IMR-90 (cell line): ENCODE data around the gene LRP5. TPM values are rescaled to one million over a fixed set of nuclear protein-coding genes. Genes with fewer than 3 reads are reported as not detected.

Source experiments
- ATAC-seq: fragments of 200-7000 bp; cut with Tn5 transposase; 2 replicates; pipeline ENCODE4 v1.9.1; 2020; ENCODE audit warnings: low read depth, mild to moderate bottlenecking, moderate library complexity
- BruUV-seq: library from RNA; stranded (reverse); fragments of 400-500 nt; replicated peaks from 2 replicates; lab custom pipeline; 2021; lab: Mats Ljungman, UMichigan
- CTCF ChIA-PET: fragments of 300-600 bp; formaldehyde crosslinking; extraction: SDS; loops from one replicate; lab custom pipeline; 2021; ENCODE audit warnings: antibody characterized with exemption; lab: Yijun Ruan, JAX
- POLR2A ChIA-PET: fragments of 300-600 bp; sonication (Branson Sonifier 250); formaldehyde crosslinking; loops from one replicate; lab custom pipeline; 2022; ENCODE audit warnings: antibody characterized with exemption; ENCODE audit not compliant: unreplicated experiment; lab: Charles Lee
- DNase-seq: peaks from one replicate; pipeline ENCODE4 v3.0.0; 2013
- H2AFZ ChIP-seq: replicated peaks from 2 replicates; pipeline ENCODE3; 2013; ENCODE audit warnings: low read length, mild to moderate bottlenecking; ENCODE audit not compliant: poor library complexity
- H2AK5ac ChIP-seq: 2 replicates; pipeline ENCODE4 v1.6.1; 2013; ENCODE audit warnings: low read depth, low read length, inconsistent platforms
- H2AK9ac ChIP-seq: replicated peaks from 2 replicates; pipeline ENCODE3; 2013; ENCODE audit warnings: mild to moderate bottlenecking, low read depth, low read length, moderate library complexity; ENCODE audit not compliant: poor library complexity
- H2BK120ac ChIP-seq: 2 replicates; pipeline ENCODE4 v1.6.1; 2013; ENCODE audit warnings: low read depth, low read length, inconsistent platforms
- H2BK15ac ChIP-seq: 3 replicates; pipeline ENCODE4 v1.6.1; 2013; ENCODE audit warnings: low read depth, low read length, inconsistent platforms
- H2BK20ac ChIP-seq: 2 replicates; pipeline ENCODE4 v1.6.1; 2013; ENCODE audit warnings: low read depth, mild to moderate bottlenecking, inconsistent platforms, low read length, moderate library complexity
- H2BK5ac ChIP-seq: 2 replicates; pipeline ENCODE4 v1.6.1; 2013; ENCODE audit warnings: mild to moderate bottlenecking, low read depth, low read length, inconsistent platforms; ENCODE audit not compliant: poor library complexity, severe bottlenecking
- H3K14ac ChIP-seq: replicated peaks from 2 replicates; pipeline ENCODE4 v1.6.1; 2013; ENCODE audit warnings: low read depth, low read length, inconsistent platforms
- H3K18ac ChIP-seq: 2 replicates; pipeline ENCODE4 v1.6.1; 2013; ENCODE audit warnings: low read depth, low read length, control low read depth
- H3K23ac ChIP-seq: 2 replicates; pipeline ENCODE4 v1.6.1; 2013; ENCODE audit warnings: low read depth, low read length, inconsistent platforms
- H3K27ac ChIP-seq: 2 replicates; pipeline ENCODE4 v1.5.1; 2013; ENCODE audit warnings: mild to moderate bottlenecking, control low read depth, low read length; ENCODE audit not compliant: insufficient read depth
- H3K27me3 ChIP-seq: 2 replicates; pipeline ENCODE4 v1.6.1; 2013; ENCODE audit warnings: low read length; ENCODE audit not compliant: control insufficient read depth, insufficient read depth
- H3K36me3 ChIP-seq: 2 replicates; pipeline ENCODE4 v1.6.1; 2013; ENCODE audit warnings: low read length, mixed read lengths; ENCODE audit not compliant: control insufficient read depth, insufficient read depth
- H3K4ac ChIP-seq: 2 replicates; pipeline ENCODE4 v1.6.1; 2013; ENCODE audit warnings: low read depth, low read length, inconsistent platforms
- H3K4me1 ChIP-seq: 2 replicates; pipeline ENCODE4 v1.6.1; 2013; ENCODE audit warnings: low read length, mixed read lengths; ENCODE audit not compliant: control insufficient read depth, insufficient read depth
- H3K4me2 ChIP-seq: 2 replicates; pipeline ENCODE4 v1.6.1; 2013; ENCODE audit warnings: low read depth, mild to moderate bottlenecking, control low read depth, low read length, moderate library complexity
- H3K4me3 ChIP-seq: 2 replicates; pipeline ENCODE4 v1.5.1; 2013; ENCODE audit warnings: low read depth, mild to moderate bottlenecking, control low read depth, low read length, moderate library complexity; ENCODE audit not compliant: insufficient read depth
- H3K56ac ChIP-seq: 2 replicates; pipeline ENCODE4 v1.6.1; 2013; ENCODE audit warnings: low read length, inconsistent platforms; ENCODE audit not compliant: insufficient read depth; ENCODE audit errors: extremely low read depth
- H3K79me1 ChIP-seq, 2 experiments: 2 replicates each; pipeline ENCODE4 v1.6.1; 2013; ENCODE audit warnings: low read length in 2 of 2, inconsistent platforms in 1 of 2, low read depth in 1 of 2
- H3K9ac ChIP-seq: 2 replicates; pipeline ENCODE4 v1.6.1; 2013; ENCODE audit warnings: low read depth, low read length, control low read depth
- H3K9me1 ChIP-seq: 2 replicates; pipeline ENCODE4 v1.6.1; 2013; ENCODE audit warnings: low read length, inconsistent platforms; ENCODE audit not compliant: insufficient read depth
- H3K9me3 ChIP-seq: 2 replicates; pipeline ENCODE4 v1.6.1; 2013; ENCODE audit warnings: low read length; ENCODE audit not compliant: control insufficient read depth, insufficient read depth
- H4K20me1 ChIP-seq: 2 replicates; pipeline ENCODE4 v1.6.1; 2013; ENCODE audit warnings: low read length, inconsistent platforms; ENCODE audit not compliant: insufficient read depth
- H4K5ac ChIP-seq: 2 replicates; pipeline ENCODE4 v1.6.1; 2013; ENCODE audit warnings: mild to moderate bottlenecking, low read depth, low read length, control low read depth
- H4K8ac ChIP-seq, 2 experiments: 2 replicates each; pipeline ENCODE4 v1.6.1; 2013; ENCODE audit warnings: low read depth in 2 of 2, low read length in 2 of 2, control low read depth in 1 of 2, inconsistent platforms in 1 of 2
- H4K91ac ChIP-seq: 2 replicates; pipeline ENCODE4 v1.6.1; 2013; ENCODE audit warnings: low read depth, low read length, inconsistent platforms; ENCODE audit not compliant: insufficient read depth
- MAFK ChIP-seq: IDR thresholded peaks from 2 replicates; pipeline ENCODE4 v1.6.1; 2012; ENCODE audit warnings: low read depth, low read length, improper control_type of control experiment
- MXI1 ChIP-seq: IDR thresholded peaks from 2 replicates; pipeline ENCODE4 v1.6.1; 2012; ENCODE audit warnings: low read depth, mild to moderate bottlenecking, low read length, moderate library complexity, borderline replicate concordance
- POLR2A ChIP-seq: IDR thresholded peaks from 2 replicates; pipeline ENCODE4 v1.6.1; 2012; ENCODE audit warnings: mild to moderate bottlenecking, low read depth, low read length
- WGBS, 2 experiments: methylation state at CpG; one replicate each; pipeline versions ENCODE4 v1.1.5 to v1.1.7; 2013; ENCODE audit warnings: missing lambda C conversion rate in 2 of 2; ENCODE audit not compliant: insufficient read length in 1 of 2; ENCODE audit errors: extremely low coverage in 2 of 2; 5-methylcytosine and 5-hydroxymethylcytosine counted together
- dilution Hi-C: fragments of 300-500 bp; cut with HindIII; formaldehyde crosslinking; loops from one replicate; pipeline ENCODE4 v1.14.3; 2018; ENCODE audit warnings: low sequenced_read_pairs; ENCODE audit not compliant: unreplicated experiment
- in situ Hi-C: fragments of 300-500 bp; cut with MboI; formaldehyde crosslinking; loops from 3 replicates; pipeline ENCODE4 v1.14.3; 2019; ENCODE audit warnings: low sequenced_read_pairs, inconsistent platforms, mixed read lengths
- intact Hi-C: fragments of 100-400 bp; cut with micrococcal nuclease; formaldehyde crosslinking; loops from 2 replicates; pipeline ENCODE4 v1.10.0; 2022
- polyA plus RNA-seq, 3 experiments: library from polyadenylated mRNA; depleted of rRNA; stranded (reverse); fragments of >200 nt; gene quantifications; 2 replicates each; pipeline ENCODE4 v1.2.3, GENCODE V29; 2012; ENCODE audit warnings: low replicate concordance in 1 of 3
- total RNA-seq: library from RNA; depleted of rRNA; stranded (reverse); fragments of >200 nt; gene quantifications from 2 replicates; pipeline ENCODE4 v1.2.3, GENCODE V29; 2012
- TF ChIP-seq, protein P1 (sequence below): conservative IDR thresholded peaks from 2 replicates; pipeline ENCODE4 v1.5.1; 2012; ENCODE audit warnings: mild to moderate bottlenecking, low read depth, low read length, improper control_type of control experiment
- TF ChIP-seq, protein P2 (sequence below): fragments of 150-350 bp; IDR thresholded peaks from 2 replicates; pipeline ENCODE4 v1.6.1; 2017; ENCODE audit warnings: mild to moderate bottlenecking, antibody characterized with exemption, low read length, low read depth

LRP5 gene
- total and polyA plus RNA-seq, 2 of the 4 experiments (the other 2 are of a cell fraction): 10.4 to 15.0 TPM

GRCh38 chr11:68432874-68433273 is 120.5 kb downstream of the LRP5 start:
- Histone ChIP-seq H3K9me1 (peaks cover 8% of the 10 kb centered on the region; the same call in 1 of the 2 replicates), H4K5ac (no peak overlapping the region)
- in situ Hi-C loops: no loop called here

More at GRCh38 chr11:68432874-68433273, 120.5 kb downstream of the LRP5 start:
- no peak overlapping the region for H3K56ac ChIP-seq
- no TSS peak for BruUV-seq
- no peak overlapping the region for H2BK5ac ChIP-seq
- intact Hi-C loops (no loop called here), dilution Hi-C loops (no loop called here)
- H3K27me3 ChIP-seq: no peaks in the 10 kb centered on the region
- CTCF ChIA-PET: no interaction called here
- H4K8ac ChIP-seq: no peak overlapping the region
- no peak overlapping the region for H3K4ac ChIP-seq
- H2BK15ac ChIP-seq: no peak overlapping the region
- H3K4me2 ChIP-seq: no peak overlapping the region
- peaks cover 4% of the 10 kb centered on the region for H3K4me1 ChIP-seq
- H3K4me3 ChIP-seq: no peak overlapping the region
- peaks cover 14% of the 10 kb centered on the region for H3K9me3 ChIP-seq
- DNase-seq (no peak), ATAC-seq (no peak)
- H2BK20ac ChIP-seq: no peak overlapping the region
- no peaks in the 10 kb centered on the region for H4K20me1 ChIP-seq
- 82% methylated on average over 10 of the region's 17 CpGs; no CpG with 5 or more reads in 1 of the 2 experiments for WGBS, 2 experiments
- peaks cover 51% of the 10 kb centered on the region for H3K36me3 ChIP-seq
- H3K18ac ChIP-seq: no peak overlapping the region
- TF ChIP-seq POLR2A: no peak
- no peak for TF ChIP-seq MAFK
- no peak for TF ChIP-seq MXI1
- TF ChIP-seq, protein P1, sequence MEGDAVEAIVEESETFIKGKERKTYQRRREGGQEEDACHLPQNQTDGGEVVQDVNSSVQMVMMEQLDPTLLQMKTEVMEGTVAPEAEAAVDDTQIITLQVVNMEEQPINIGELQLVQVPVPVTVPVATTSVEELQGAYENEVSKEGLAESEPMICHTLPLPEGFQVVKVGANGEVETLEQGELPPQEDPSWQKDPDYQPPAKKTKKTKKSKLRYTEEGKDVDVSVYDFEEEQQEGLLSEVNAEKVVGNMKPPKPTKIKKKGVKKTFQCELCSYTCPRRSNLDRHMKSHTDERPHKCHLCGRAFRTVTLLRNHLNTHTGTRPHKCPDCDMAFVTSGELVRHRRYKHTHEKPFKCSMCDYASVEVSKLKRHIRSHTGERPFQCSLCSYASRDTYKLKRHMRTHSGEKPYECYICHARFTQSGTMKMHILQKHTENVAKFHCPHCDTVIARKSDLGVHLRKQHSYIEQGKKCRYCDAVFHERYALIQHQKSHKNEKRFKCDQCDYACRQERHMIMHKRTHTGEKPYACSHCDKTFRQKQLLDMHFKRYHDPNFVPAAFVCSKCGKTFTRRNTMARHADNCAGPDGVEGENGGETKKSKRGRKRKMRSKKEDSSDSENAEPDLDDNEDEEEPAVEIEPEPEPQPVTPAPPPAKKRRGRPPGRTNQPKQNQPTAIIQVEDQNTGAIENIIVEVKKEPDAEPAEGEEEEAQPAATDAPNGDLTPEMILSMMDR: no peak
- TF ChIP-seq, protein P2, sequence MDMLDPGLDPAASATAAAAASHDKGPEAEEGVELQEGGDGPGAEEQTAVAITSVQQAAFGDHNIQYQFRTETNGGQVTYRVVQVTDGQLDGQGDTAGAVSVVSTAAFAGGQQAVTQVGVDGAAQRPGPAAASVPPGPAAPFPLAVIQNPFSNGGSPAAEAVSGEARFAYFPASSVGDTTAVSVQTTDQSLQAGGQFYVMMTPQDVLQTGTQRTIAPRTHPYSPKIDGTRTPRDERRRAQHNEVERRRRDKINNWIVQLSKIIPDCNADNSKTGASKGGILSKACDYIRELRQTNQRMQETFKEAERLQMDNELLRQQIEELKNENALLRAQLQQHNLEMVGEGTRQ: no peak
- H2AK5ac ChIP-seq: no peak overlapping the region
- H2AK9ac ChIP-seq: no peak overlapping the region
- no peak overlapping the region for H2BK120ac ChIP-seq
- no peaks in the 10 kb centered on the region for H3K79me1 ChIP-seq
- no peak overlapping the region for H3K9ac ChIP-seq
- H3K27ac ChIP-seq: no peak overlapping the region
- no peak overlapping the region for H4K91ac ChIP-seq
- POLR2A ChIA-PET: no interaction called here
- H2AFZ ChIP-seq: no peak overlapping the region
- no peak overlapping the region for H3K23ac ChIP-seq
- no peak overlapping the region for H3K14ac ChIP-seq
